GM18951 (cell line): Measurements from ENCODE around the gene TACC3.

Experiments
- POLR2A ChIP-seq: IDR thresholded peaks from 4 replicates; pipeline ENCODE4 v1.6.1; 2011; ENCODE audit warnings: mild to moderate bottlenecking; ENCODE audit not compliant: insufficient read length, insufficient read depth; ENCODE audit errors: extremely low read depth
- in situ Hi-C: fragments of 300-500 bp; cut with MboI; formaldehyde crosslinking; loops from one replicate; pipeline ENCODE4 v1.12.0; 2022; ENCODE audit warnings: low sequenced_read_pairs, mixed read lengths, inconsistent platforms; ENCODE audit not compliant: unreplicated experiment

TACC3 gene

GRCh38 chr4:1792158-1792831 lies 71.0 kb downstream of the TACC3 start:
- in situ Hi-C loops, result no loop called here
- no peak for TF ChIP-seq POLR2A

GRCh38 chr4:1792832-1793495 lies 71.6 kb downstream of the TACC3 start, which contains the start of gene FGFR3:
Gene FGFR3, plus strand, starts transcription at chr4:1793293. Its CDS starts 642 bp downstream, at chr4:1793935.
- in situ Hi-C loops, result no loop called here
- TF ChIP-seq POLR2A, result peak; percentile 15

- TF ChIP-seq POLR2A, result no peak
- in situ Hi-C loops, result no loop called here
These were observed 72.1 kb downstream of the TACC3 start for GRCh38 chr4:1793496-1793840.

GRCh38 chr4:1793940-1794808 lies 72.9 kb downstream of the TACC3 start:
- TF ChIP-seq POLR2A, result no peak
- in situ Hi-C loops, result no loop called here
